ENCODE data around the gene USHBP1. TPM values are rescaled to one million over a fixed set of nuclear protein-coding genes. Genes with fewer than 3 reads are reported as not detected.
A peak's percentile ranks its signal among the peaks of the same experiment; 100 is the strongest.

USHBP1 gene
- total and polyA plus RNA-seq, 5 donors from 2014 or later: not detected

GRCh38 chr19:17255150-17255621 lies 9.4 kb downstream of the USHBP1 start:
- H3K4me3 ChIP-seq (ENCODE audit: low read depth, low read length): no peak overlapping the region
- H3K27me3 ChIP-seq (ENCODE audit: control insufficient read depth, insufficient read depth, low read length): no peaks in the 10 kb centered on the region
- H3K9me3 ChIP-seq (ENCODE audit: control insufficient read depth in 2 of 2, low read length in 2 of 2): no peaks in the 10 kb centered on the region
- H3K4me1 ChIP-seq (ENCODE audit: control insufficient read depth, insufficient read depth, low read length, poor library complexity, severe bottlenecking): no peaks in the 10 kb centered on the region
- H3K36me3 Mint-ChIP-seq: no peaks in the 10 kb centered on the region
- no peak overlapping the region for H3K27ac ChIP-seq (ENCODE audit: insufficient read depth, low read length, poor library complexity, severe bottlenecking)
- peaks cover 9% of the 10 kb centered on the region for H3K27me3 Mint-ChIP-seq
- H3K27ac Mint-ChIP-seq: no peak overlapping the region
- DNase-seq (no peak), ATAC-seq (ENCODE audit: low read depth in 2 of 2) (no peak)
- no peaks in the 10 kb centered on the region for H3K9me3 Mint-ChIP-seq
- H3K4me3 Mint-ChIP-seq: no peak overlapping the region
- H3K4me1 Mint-ChIP-seq: no peaks in the 10 kb centered on the region
- no peaks in the 10 kb centered on the region for H3K36me3 ChIP-seq (ENCODE audit: control insufficient read depth, insufficient read depth, low read length)

GRCh38 chr19:17254636-17255035 lies 9.9 kb downstream of the USHBP1 start:
- no peak overlapping the region for H3K27ac ChIP-seq (ENCODE audit: insufficient read depth, low read length, poor library complexity, severe bottlenecking)
- H3K4me3 Mint-ChIP-seq: no peak overlapping the region

GRCh38 chr19:17249887-17250548 lies 14.5 kb downstream of the USHBP1 start:
- ATAC-seq (ENCODE audit: low read depth in 2 of 2) (no peak), DNase-seq (no peak)
- H3K4me3 ChIP-seq (ENCODE audit: low read depth, low read length): no peak overlapping the region
- no peaks in the 10 kb centered on the region for H3K36me3 Mint-ChIP-seq
- no peaks in the 10 kb centered on the region for H3K9me3 Mint-ChIP-seq
- H3K27me3 ChIP-seq (ENCODE audit: control insufficient read depth, insufficient read depth, low read length): no peaks in the 10 kb centered on the region
- peak overlapping the region in 1 of 4 donors; percentile 29 for H3K4me3 Mint-ChIP-seq
- no peaks in the 10 kb centered on the region for H3K36me3 ChIP-seq (ENCODE audit: control insufficient read depth, insufficient read depth, low read length)
- no peak overlapping the region for H3K27ac Mint-ChIP-seq
- H3K4me1 ChIP-seq (ENCODE audit: control insufficient read depth, insufficient read depth, low read length, poor library complexity, severe bottlenecking): peaks cover 14% of the 10 kb centered on the region
- H3K4me1 Mint-ChIP-seq: peaks cover 0 to 12% (median 1%) of the 10 kb centered on the region in 4 donors
- no peaks in the 10 kb centered on the region for H3K9me3 ChIP-seq (ENCODE audit: control insufficient read depth in 2 of 2, low read length in 2 of 2)
- H3K27me3 Mint-ChIP-seq: peaks cover 15% of the 10 kb centered on the region
- H3K27ac ChIP-seq (ENCODE audit: insufficient read depth, low read length, poor library complexity, severe bottlenecking): no peak overlapping the region

More at GRCh38 chr19:17254636-17255035, 9.9 kb downstream of the USHBP1 start:
- Mint-ChIP-seq H3K27ac (no peak overlapping the region), H3K27me3 (peaks cover 9% of the 10 kb centered on the region), H3K9me3 (no peaks in the 10 kb centered on the region), H3K4me1 (no peaks in the 10 kb centered on the region), H3K36me3 (no peaks in the 10 kb centered on the region)
- Histone ChIP-seq H3K27me3 (ENCODE audit: control insufficient read depth, insufficient read depth, low read length) (no peaks in the 10 kb centered on the region), H3K36me3 (ENCODE audit: control insufficient read depth, insufficient read depth, low read length) (no peaks in the 10 kb centered on the region), H3K4me1 (ENCODE audit: control insufficient read depth, insufficient read depth, low read length, poor library complexity, severe bottlenecking) (no peaks in the 10 kb centered on the region), H3K9me3 (ENCODE audit: control insufficient read depth in 2 of 2, low read length in 2 of 2) (no peaks in the 10 kb centered on the region), H3K4me3 (ENCODE audit: low read depth, low read length) (no peak overlapping the region)
- DNase-seq: no peak
- ATAC-seq (ENCODE audit: low read depth in 2 of 2): no peak

- Histone ChIP-seq H3K36me3 (ENCODE audit: control insufficient read depth, insufficient read depth, low read length) (no peaks in the 10 kb centered on the region), H3K4me1 (ENCODE audit: control insufficient read depth, insufficient read depth, low read length, poor library complexity, severe bottlenecking) (peaks cover 19% of the 10 kb centered on the region), H3K4me3 (ENCODE audit: low read depth, low read length) (no peak overlapping the region), H3K27me3 (ENCODE audit: control insufficient read depth, insufficient read depth, low read length) (no peaks in the 10 kb centered on the region), H3K9me3 (ENCODE audit: control insufficient read depth in 2 of 2, low read length in 2 of 2) (no peaks in the 10 kb centered on the region), H3K27ac (ENCODE audit: insufficient read depth, low read length, poor library complexity, severe bottlenecking) (no peak overlapping the region)
- Mint-ChIP-seq H3K9me3 (no peaks in the 10 kb centered on the region), H3K27ac (no peak overlapping the region), H3K4me1 (peaks cover 0 to 12% (median 1%) of the 10 kb centered on the region in 4 donors), H3K27me3 (peaks cover 27% of the 10 kb centered on the region), H3K36me3 (no peaks in the 10 kb centered on the region), H3K4me3 (no peak overlapping the region)
- DNase-seq: no peak
- no peak for ATAC-seq (ENCODE audit: low read depth in 2 of 2)
Measured at GRCh38 chr19:17248011-17248776, 16.4 kb downstream of the USHBP1 start.

GRCh38 chr19:17246681-17247425 lies 17.7 kb downstream of the USHBP1 start:
- Mint-ChIP-seq H3K36me3 (no peaks in the 10 kb centered on the region), H3K27ac (peak overlapping the region in 1 of 3 donors; percentile 69), H3K27me3 (peaks cover 31% of the 10 kb centered on the region), H3K4me3 (peak overlapping the region; percentile 53 to 85 (median 69)), H3K9me3 (no peaks in the 10 kb centered on the region), H3K4me1 (peaks cover 0 to 12% (median 1%) of the 10 kb centered on the region in 4 donors)
- Histone ChIP-seq H3K36me3 (ENCODE audit: control insufficient read depth, insufficient read depth, low read length) (no peaks in the 10 kb centered on the region), H3K27me3 (ENCODE audit: control insufficient read depth, insufficient read depth, low read length) (no peaks in the 10 kb centered on the region), H3K4me3 (ENCODE audit: low read depth, low read length) (no peak overlapping the region), H3K4me1 (ENCODE audit: control insufficient read depth, insufficient read depth, low read length, poor library complexity, severe bottlenecking) (peaks cover 19% of the 10 kb centered on the region), H3K9me3 (ENCODE audit: control insufficient read depth in 2 of 2, low read length in 2 of 2) (no peaks in the 10 kb centered on the region), H3K27ac (ENCODE audit: insufficient read depth, low read length, poor library complexity, severe bottlenecking) (no peak overlapping the region)
- DNase-seq (no peak), ATAC-seq (ENCODE audit: low read depth in 2 of 2) (no peak)

GRCh38 chr19:17245535-17245984 lies 19.0 kb downstream of the USHBP1 start, which contains the start of gene NR2F6:
Gene NR2F6, minus strand, starts transcription at chr19:17245919. Its CDS starts 699 bp downstream, at chr19:17245220.
- Mint-ChIP-seq H3K27ac (peak within 1 kb of the TSS in 1 of 3 donors; percentile 71), H3K36me3 (no peaks in the 10 kb centered on the region), H3K4me1 (peaks cover 0 to 12% (median 1%) of the 10 kb centered on the region in 4 donors), H3K4me3 (peak within 1 kb of the TSS; percentile 83 to 92 (median 87)), H3K27me3 (peaks cover 40% of the 10 kb centered on the region), H3K9me3 (no peaks in the 10 kb centered on the region)
- Histone ChIP-seq H3K27me3 (ENCODE audit: control insufficient read depth, insufficient read depth, low read length) (no peaks in the 10 kb centered on the region), H3K36me3 (ENCODE audit: control insufficient read depth, insufficient read depth, low read length) (no peaks in the 10 kb centered on the region), H3K9me3 (ENCODE audit: control insufficient read depth in 2 of 2, low read length in 2 of 2) (no peaks in the 10 kb centered on the region), H3K4me1 (ENCODE audit: control insufficient read depth, insufficient read depth, low read length, poor library complexity, severe bottlenecking) (peaks cover 19% of the 10 kb centered on the region), H3K27ac (ENCODE audit: insufficient read depth, low read length, poor library complexity, severe bottlenecking) (no peak within 1 kb of the TSS), H3K4me3 (ENCODE audit: low read depth, low read length) (no peak within 1 kb of the TSS)
- ATAC-seq (ENCODE audit: low read depth in 2 of 2) (peak in 1 of 2 donors; percentile 5), DNase-seq (no peak)
